ENCODE measurements around the gene TTC31. TPM values are rescaled to one million over a fixed set of nuclear protein-coding genes. Genes with fewer than 3 reads are reported as not detected.

Gene TTC31
- 12.8 and 13.9 TPM in 2 replicates for total RNA-seq

DNA sequence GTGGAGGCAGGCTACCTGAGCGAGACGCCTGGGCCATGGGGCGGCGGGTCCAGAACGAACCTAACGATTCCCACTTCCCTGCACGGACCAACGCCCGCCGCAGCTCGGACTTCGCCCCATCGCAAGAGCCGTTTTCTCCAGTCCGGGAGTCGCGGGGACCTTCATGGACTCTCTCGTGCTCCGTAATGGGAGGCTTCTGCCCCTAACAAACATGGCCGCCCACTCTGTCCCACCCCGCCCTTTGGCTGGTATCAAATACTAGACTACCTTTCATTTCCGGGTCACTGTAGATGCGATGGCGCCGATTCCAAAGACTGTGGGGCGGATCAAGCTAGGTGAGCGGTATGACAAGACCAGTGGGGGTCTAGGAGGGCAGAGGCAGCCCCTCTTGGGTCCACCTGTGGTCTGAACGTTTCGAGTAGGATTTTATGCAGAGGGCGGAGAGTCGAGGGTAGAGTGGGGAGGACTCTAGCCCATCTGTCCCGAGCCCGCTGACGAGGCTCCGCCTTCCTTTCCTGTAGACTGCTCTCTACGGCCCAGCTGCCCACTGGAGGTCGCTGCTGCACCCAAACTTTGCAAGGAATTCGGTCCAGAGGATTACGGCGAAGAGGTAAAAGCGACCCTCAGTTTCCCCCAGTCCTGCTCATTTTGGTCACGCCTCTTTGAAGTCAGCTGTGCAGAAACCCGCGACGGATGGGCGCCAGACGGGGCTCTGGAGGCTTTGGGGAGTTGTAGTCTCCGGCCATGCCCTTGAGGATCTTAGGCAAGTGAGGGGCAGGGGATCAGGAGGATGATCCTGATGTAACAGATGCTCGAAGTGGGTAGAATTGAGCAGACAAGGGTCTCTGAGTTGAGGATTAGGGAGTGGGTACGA lies at the start of gene TTC31, which contains the start of gene CCDC142:
Gene TTC31, plus strand, starts transcription at position 281 of the 874 bp plus-strand sequence. Its CDS starts 15 bp downstream, at position 296.
Gene CCDC142, minus strand, starts transcription at position 198 of the 874 bp plus-strand sequence. Its CDS starts 161 bp downstream, at position 37.

DNA sequence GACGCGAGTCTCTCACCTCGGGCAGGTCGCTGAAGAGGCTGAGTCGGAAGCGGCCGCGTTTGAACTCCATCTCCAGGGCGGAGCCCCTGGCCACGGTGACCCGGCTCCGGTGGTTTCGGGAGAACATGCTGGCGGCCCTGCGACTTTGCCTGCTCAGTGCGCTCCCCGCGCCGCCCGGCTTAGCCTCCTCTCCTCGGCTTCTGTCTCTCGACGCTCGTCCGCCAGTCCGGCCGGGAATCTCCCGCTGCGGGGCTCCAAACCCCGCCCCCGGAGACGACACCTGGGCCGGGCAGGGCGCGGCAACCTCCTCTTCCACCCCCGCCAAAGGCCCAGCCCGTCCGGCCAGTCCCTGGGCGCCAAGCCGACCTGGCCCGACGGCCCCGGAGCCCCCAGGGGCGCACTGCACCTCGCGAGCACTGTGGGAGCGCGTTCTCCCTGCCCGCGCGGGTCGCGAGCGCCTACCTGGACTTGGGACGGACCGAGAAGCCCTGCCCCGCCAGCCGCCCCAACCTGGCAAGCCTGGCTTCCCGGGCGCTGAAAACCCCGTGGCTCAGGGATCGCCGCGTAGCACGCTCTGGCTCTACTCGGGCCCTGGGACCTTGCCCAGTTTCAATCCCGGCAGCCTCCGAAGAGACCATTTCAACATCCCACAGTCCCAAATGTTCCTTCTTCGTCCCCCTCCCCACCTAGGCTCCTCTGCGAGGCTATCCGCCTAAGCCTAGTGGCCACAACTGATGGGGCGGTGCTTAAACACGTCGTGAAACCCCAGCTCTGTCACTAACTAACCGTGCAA lies 41.0 kb upstream of the TTC31 start, which contains the start of gene RTKN:
Gene RTKN, minus strand, starts transcription at position 248 of the 793 bp plus-strand sequence. Its CDS starts 121 bp downstream, at position 127.

DNA sequence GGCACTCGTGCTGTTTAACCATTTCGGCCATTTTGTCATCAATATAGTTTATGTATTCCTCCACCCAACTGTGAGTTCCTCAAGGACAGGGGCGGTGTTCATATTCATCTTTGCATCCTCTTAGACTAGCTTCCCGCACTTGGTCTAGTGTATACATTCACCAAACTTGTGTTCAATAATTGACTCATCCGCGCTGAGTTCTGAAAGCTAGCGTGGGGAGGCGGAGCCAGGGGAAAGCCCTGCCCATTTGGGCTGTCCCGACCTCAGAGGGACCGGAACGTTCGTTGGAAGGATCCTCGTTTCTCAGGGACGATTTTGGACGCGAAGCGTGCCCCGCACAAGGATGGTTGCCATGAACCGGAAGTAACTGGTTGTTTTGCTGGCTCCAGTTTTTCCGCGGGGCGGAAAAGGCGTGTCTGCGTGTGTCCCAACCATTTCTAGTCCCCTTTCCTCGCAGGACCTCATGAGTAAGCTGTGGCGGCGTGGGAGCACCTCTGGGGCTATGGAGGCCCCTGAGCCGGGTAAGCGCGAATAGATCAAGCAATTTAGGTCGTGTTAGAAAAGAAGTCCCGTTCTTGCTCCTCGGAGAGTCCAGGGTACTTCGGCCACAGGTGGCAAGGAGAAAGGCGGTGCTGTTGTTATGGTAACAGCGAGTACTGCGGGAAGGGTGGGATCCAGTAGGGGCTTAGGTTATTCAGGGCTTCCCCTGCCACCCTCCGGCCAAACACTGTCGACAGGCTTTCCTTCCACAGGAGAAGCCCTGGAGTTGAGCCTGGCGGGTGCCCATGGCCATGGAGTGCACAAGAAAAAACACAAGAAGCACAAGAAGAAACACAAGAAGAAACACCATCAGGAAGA lies 28.0 kb upstream of the TTC31 start, which contains the start of gene INO80B:
Gene INO80B, plus strand, starts transcription at position 434 of the 858 bp plus-strand sequence. Its CDS starts 30 bp downstream, at position 464.

DNA sequence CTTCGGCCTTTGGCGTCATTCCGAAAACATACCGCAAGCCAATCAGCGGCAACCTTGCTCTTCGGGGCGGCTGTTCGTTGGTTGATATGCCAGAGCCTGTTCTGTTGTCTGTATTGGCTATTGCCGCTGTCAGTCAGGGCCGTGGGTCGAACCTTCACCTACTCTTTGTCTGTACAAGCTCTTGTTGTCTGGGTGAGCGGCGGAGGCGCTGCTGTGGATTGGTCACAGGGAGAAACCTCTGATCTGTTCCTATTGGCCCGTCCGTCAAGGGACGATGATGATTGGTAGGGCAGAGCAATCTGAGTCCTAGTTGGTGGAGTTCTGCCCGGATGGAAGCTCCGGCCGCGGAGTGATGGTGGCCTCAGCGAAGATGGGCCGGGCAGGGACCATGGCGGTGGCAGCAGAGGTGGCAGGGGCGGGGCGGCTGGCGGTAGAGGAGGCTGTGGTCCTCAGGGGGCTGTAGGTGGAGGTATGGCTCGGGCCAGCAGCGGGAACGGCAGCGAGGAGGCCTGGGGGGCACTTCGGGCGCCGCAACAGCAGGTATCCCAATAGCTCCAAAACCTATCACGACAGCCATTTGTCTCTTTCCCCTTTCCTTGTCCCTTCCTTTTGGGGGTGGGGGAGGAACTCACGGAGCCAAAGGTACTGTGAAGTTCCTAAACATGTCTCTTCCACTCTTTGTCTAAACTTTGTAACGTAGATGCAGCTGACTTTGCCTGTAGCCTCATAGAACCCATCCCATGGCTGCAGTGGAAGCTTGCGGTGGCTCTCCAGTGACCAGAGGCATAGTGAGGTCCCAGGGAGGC lies 24.5 kb upstream of the TTC31 start, which contains the start of gene WBP1:
Gene WBP1, plus strand, starts transcription at position 307 of the 806 bp plus-strand sequence. Its CDS starts 165 bp downstream, at position 472.

DNA sequence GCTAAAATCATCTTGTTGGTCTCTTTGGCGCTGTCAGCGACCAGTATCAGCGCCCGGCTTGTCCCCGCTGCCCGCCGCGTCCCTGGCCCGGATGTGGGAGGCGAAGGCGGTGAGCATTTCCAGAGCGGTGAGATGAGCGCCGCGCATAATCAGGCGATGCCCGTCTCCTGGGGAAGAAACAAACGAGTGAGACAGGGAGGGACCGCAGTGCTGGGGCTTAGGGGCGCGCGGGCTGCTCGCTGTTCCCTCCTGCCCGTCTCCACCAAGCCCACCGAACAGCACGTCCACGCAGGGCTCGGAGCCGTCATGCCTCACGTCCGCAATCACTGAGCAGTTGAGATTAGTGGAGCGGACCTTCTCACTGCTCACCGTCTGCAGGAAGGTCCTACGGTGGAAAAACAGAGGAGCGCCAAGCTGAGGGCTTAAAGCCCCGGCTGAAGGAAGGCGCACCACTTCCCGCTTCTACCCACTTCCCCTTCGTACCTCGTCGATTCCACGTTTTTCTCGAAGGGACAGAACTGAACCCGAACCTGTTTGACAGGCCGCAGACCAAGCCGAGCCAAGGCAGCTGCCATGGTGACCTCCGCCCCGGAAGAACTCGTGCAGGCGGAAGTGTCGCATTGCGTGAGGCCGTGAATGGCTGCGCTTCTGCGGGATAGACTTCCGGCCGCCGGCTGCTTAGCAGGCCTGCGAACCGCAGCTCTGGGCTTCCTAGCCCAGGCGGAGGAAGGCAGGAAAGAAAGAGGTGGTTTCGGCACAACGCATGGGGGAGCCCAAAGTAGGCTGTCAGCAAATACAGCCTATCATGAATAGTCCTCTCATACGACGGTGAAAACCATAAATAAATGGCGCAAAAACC lies 10.6 kb upstream of the TTC31 start, which contains the start of gene MRPL53:
Gene MRPL53, minus strand, starts transcription at position 595 of the 859 bp plus-strand sequence. Its CDS starts 20 bp downstream, at position 575.

DNA sequence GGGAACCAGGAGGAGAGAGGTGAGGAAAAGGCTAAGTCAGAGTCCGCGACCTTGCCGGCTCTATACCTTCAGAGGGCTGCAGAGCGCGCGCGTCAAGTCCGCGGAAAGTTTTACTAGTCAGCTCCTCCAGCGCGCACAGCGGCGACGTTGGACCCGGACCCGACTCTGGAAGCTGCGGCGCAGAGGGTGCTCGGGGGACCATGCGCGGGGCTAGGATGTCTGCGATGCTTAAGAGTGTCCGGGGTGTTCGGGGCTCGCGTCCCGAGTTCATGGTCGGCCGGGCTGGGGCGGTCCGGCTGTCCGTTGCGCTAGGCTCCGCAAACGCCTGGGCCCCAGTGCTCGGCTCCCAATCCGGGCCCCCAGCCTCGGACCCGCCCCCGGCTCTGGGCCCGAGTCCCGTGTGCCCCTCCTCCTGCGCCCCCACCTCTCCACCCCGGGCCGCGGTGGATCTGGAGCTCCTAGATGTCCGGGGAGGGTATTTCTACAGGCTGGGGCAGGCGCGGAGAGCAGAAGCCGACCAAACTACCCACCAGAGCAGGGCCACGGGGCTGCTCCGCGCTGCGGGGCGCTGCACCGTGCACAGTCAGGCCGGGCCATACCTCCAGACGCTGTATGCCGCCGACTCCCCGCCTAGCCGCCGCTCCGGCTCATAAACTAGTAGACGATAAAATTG lies 16.5 kb downstream of the TTC31 start, which contains the start of gene LBX2:
Gene LBX2, minus strand, starts transcription at position 337 of the 673 bp plus-strand sequence. Its CDS starts 66 bp downstream, at position 271.

DNA sequence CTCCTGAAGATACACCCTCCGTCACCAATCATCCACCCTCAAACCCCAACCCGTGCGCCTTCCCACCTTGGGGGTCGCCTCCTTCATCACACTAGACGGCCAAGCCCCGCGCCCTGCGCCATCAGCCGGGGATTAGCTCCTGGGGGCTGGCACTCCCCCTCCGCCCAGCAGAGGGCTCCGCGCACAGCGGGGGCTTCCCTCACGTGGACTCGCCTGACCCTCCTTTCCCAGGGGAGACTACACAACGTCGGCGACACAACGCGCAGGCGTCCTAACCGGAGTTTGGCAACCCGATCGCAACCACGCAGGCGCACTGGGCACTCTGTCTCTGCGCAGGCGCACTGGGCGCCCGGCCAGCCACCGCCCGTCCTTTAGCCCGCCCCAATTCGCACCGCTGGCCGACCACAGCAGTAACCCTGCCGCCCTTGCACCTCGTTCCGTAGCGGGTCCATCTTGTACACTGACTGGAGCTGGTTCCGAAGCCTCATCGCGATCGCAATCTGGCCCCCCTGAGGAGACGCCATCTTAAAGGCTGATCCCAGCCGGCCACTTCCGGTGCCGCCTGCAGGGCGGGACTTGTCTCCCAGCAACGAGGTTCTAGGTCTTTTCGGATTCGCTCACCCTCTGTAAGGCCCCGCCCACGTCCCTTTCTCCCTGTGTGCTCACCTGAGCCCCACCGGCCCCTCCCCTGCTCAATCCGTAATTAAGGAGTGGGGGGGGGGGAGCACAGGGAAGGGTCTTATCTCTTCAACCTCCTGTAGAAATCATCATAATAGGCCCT lies 24.5 kb downstream of the TTC31 start, which contains the start of gene PCGF1:
Gene PCGF1, minus strand, starts transcription at position 551 of the 781 bp plus-strand sequence. Its CDS starts 27 bp downstream, at position 524.

DNA sequence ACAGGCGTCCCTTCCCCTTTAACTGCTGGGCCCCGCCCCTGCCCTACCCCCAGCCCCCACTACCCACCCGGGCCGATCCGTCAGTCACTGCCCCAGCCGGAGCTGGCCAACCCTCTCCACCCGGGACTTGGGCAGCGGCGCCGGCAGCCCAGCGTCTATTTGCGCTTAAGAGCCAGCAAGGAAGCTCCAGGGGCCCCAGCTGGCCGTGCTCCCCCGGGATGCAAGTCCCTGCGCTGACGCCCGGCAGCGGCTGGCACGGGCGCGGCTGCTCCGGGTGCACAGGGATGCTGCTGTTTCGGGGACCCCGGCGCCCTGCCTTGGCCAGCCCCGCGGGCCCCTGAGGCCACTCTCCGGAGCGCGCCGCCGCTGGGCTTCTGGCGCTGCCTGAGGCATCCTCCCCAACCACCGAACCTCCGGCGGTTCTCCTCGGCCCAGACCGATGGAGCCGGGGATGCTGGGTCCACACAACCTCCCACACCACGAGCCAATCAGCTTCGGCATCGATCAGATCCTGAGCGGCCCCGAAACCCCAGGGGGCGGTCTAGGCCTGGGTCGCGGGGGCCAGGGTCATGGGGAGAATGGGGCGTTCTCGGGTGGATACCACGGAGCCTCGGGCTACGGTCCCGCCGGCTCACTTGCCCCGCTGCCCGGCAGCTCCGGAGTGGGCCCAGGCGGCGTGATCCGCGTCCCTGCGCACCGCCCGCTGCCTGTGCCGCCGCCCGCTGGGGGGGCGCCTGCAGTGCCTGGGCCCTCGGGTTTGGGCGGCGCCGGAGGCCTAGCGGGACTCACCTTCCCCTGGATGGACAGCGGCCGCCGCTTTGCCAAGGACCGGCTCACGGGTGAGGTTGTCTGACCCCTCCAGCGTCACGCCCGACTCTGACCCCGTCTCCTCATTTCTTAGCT lies 31.7 kb downstream of the TTC31 start, which contains the start of gene TLX2:
Gene TLX2, plus strand, starts transcription at position 83 of the 903 bp plus-strand sequence. Its CDS starts 357 bp downstream, at position 440.

DNA sequence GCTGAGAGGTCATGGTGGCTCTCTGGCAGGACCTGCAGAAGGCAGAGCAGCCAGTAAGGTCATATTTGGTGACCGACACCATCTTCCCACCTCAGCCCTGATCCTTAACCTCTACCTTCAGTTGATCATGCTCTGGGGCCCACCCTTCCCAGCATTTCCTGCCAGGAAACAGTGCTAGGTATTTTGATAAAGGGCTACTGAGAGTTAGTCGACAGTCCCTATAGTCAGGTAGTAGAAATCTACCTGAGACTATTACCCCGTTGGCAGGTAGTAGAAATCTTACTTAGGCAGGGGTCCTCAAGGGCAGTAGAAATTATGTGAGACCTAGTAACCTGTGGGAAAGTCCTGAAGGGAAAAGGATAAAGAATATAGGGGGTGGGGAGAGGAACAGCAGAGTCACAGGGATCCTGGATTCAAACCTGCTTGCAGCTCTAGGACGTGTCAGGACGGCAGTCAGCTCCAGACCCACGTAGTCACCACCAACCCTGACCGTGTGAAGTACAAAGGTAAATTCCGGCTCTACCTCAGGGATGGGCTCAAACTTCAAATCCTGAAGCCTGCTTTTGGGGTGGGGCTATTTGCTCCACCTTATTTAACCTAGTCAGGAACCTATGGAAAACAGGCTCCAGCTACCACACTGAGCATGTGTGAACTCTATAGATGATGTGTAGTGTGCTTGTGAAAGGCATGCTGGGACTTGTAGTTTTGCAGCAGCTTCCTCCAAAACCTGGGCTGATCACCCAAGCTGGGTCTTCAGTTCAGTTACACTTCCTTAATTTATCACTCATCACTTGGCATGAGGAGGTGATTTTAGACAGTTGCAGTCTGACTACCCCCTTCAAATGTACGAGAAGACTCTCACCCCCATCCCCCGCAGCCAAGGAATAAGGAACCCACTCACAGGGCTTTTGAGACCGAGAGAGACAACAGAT lies 43.1 kb downstream of the TTC31 start, which contains the start of gene DQX1:
Gene DQX1, minus strand, starts transcription at position 515 of the 932 bp plus-strand sequence. Its CDS starts 502 bp downstream, at position 13.

DNA sequence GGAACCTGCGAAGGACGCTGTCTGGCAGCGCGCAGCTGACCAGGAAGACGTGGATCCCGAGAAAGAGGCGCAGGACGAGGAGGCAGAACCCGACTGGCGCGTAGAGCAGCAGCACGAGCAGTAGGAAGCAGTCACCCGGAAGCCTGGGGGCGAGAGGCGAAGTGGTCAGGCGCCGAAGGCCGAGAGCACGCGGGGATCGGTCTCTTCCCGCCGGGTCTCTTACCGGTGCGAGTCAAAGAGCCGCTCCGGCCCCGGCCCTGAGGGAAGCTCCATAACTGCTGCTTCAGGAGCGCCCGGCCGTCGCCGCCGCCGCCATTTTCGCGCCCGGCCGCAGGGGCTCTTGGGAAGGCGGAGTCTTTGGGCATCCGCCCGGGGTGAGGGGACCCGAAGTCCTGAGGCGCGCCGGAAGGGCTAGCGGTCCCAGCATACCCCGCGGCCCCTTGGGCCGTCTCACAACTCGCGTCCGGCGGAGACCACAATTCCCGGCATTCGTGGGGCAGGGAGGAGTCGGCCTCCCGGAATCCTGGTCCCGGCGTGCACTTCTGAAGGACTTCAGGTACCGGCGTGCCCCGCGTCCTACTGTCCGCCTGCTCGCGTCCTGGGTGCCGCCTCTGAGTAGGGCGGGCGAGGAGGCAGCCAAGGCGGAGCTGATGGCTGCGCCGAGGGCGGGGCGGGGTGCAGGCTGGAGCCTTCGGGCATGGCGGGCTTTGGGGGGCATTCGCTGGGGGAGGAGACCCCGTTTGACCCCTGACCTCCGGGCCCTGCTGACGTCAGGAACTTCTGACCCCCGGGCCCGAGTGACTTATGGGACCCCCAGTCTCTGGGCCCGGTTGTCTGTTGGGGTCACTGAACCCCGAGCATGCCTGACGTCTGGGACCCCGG lies 46.7 kb downstream of the TTC31 start, which contains the start of the genes AUP1 and HTRA2:
Gene AUP1, minus strand, starts transcription at position 350 of the 882 bp plus-strand sequence. Its CDS starts 77 bp downstream, at position 273.
Gene HTRA2, plus strand, starts transcription at position 577 of the 882 bp plus-strand sequence. Its CDS starts 74 bp downstream, at position 651.

Data from smooth muscle cell of the umbilical artery (primary cell).